GM12878 (cell line): ENCODE measurements around the gene FLT1. TPM values are rescaled to one million over a fixed set of nuclear protein-coding genes. Genes with fewer than 3 reads are reported as not detected.

Source experiments
- ATAC-seq: fragments of 200-7000 bp; cut with Tn5 transposase; 3 replicates; pipeline ENCODE4 v1.9.1; 2020; ENCODE audit warnings: mild to moderate bottlenecking, moderate library complexity
- BruUV-seq: library from RNA; stranded (reverse); fragments of 400-500 nt; replicated peaks from 2 replicates; lab custom pipeline; 2021; lab: Mats Ljungman, UMichigan
- CTCF ChIA-PET: fragments of 300-600 bp; sonication (Branson Sonifier 250); formaldehyde crosslinking; extraction: SDS; loops from one replicate; lab custom pipeline; 2021; ENCODE audit warnings: inconsistent platforms; lab: Yijun Ruan, JAX
- POLR2A ChIA-PET: fragments of 350-600 bp; formaldehyde crosslinking; extraction: SDS; loops from one replicate; lab custom pipeline; 2021; ENCODE audit warnings: inconsistent platforms; lab: Charles Lee
- RAD21 ChIA-PET: fragments of 300-600 bp; sonication (Branson Sonifier 250); formaldehyde crosslinking; loops from one replicate; lab custom pipeline; 2023; ENCODE audit warnings: antibody characterized with exemption; ENCODE audit not compliant: unreplicated experiment; lab: Charles Lee
- SMC1A ChIA-PET: fragments of 300-600 bp; sonication (Branson Sonifier 250); formaldehyde crosslinking; loops from one replicate; lab custom pipeline; 2023; ENCODE audit not compliant: unreplicated experiment, uncharacterized antibody; lab: Charles Lee
- DNase-seq: peaks from one replicate; pipeline ENCODE4 v3.0.0-alpha.2; 2011; ENCODE audit warnings: low read depth, low spot score
- FAIRE-seq: peaks from 3 replicates; lab custom pipeline; 2011; peaks lifted over from hg19 to GRCh38; lab: Jason Lieb, UNC
- H2AFZ ChIP-seq: 2 replicates; pipeline ENCODE4 v1.6.0; 2011; ENCODE audit warnings: low read depth, low read length, control low read depth; ENCODE audit not compliant: control insufficient read depth
- H3K27ac ChIP-seq: 2 replicates; pipeline ENCODE4 v1.5.1; 2011; ENCODE audit warnings: control low read depth; ENCODE audit not compliant: control insufficient read depth, insufficient read depth
- H3K27me3 ChIP-seq, 2 experiments: replicated peaks in 1 of 2; 2 replicates each; pipeline versions ENCODE4 v1.6.0 to v1.6.1; 2011; ENCODE audit warnings: low read length in 1 of 2; ENCODE audit not compliant: control insufficient read depth in 2 of 2, insufficient read depth in 2 of 2
- H3K36me3 ChIP-seq, 2 experiments: 2 replicates each; pipeline ENCODE4 v1.5.1; 2011; ENCODE audit warnings: low read length in 1 of 2; ENCODE audit not compliant: control insufficient read depth in 2 of 2, insufficient read depth in 2 of 2
- H3K4me1 ChIP-seq: 2 replicates; pipeline ENCODE4 v1.6.1; 2011; ENCODE audit warnings: mild to moderate bottlenecking, low read length, moderate library complexity, mixed read lengths; ENCODE audit not compliant: control insufficient read depth, insufficient read depth
- H3K4me2 ChIP-seq: 2 replicates; pipeline ENCODE4 v1.6.0; 2011; ENCODE audit warnings: control low read depth; ENCODE audit not compliant: control insufficient read depth, insufficient read depth
- H3K4me3 ChIP-seq: fragments of 200-600 bp; sonication (generic); 2 replicates; pipeline ENCODE4 v1.5.1; 2016
- H3K79me2 ChIP-seq: 2 replicates; pipeline ENCODE4 v1.6.0; 2011; ENCODE audit warnings: low read length; ENCODE audit not compliant: control insufficient read depth, insufficient read depth
- H3K9ac ChIP-seq: 2 replicates; pipeline ENCODE4 v1.8.0; 2011; ENCODE audit warnings: low read length, control low read depth, mixed read lengths; ENCODE audit not compliant: control insufficient read depth, insufficient read depth
- H3K9me3 ChIP-seq: replicated peaks from 3 replicates; pipeline ENCODE4 v1.5.1; 2011; ENCODE audit warnings: mild to moderate bottlenecking, low read length; ENCODE audit not compliant: control insufficient read depth, insufficient read depth
- H4K20me1 ChIP-seq: 2 replicates; pipeline ENCODE4 v1.6.0; 2011; ENCODE audit not compliant: control insufficient read depth, insufficient read depth
- ATF7 ChIP-seq: fragments of 450-650 bp; IDR thresholded peaks from 2 replicates; pipeline ENCODE4 v1.6.1; 2016; ENCODE audit warnings: low read depth, mild to moderate bottlenecking
- BRCA1 ChIP-seq: IDR thresholded peaks from 2 replicates; pipeline ENCODE4 v1.6.1; 2011; ENCODE audit warnings: low read depth, low read length, improper control_type of control experiment
- ESRRA ChIP-seq: IDR thresholded peaks from 2 replicates; pipeline ENCODE4 v1.6.1; 2012; ENCODE audit warnings: mild to moderate bottlenecking, low read length, improper control_type of control experiment
- NR2C1 ChIP-seq: fragments of 450-650 bp; IDR thresholded peaks from 2 replicates; pipeline ENCODE4 v1.6.1; 2017; ENCODE audit warnings: antibody characterized with exemption, mild to moderate bottlenecking, moderate library complexity
- ZBED1 ChIP-seq: IDR thresholded peaks from 2 replicates; pipeline ENCODE4 v1.6.1; 2016; ENCODE audit warnings: borderline replicate concordance
- WGBS: methylation state at CpG from one replicate; pipeline ENCODE4 v1.1.6; 2016; ENCODE audit warnings: low lambda C conversion rate; ENCODE audit not compliant: insufficient replicate concordance, insufficient coverage; ENCODE audit errors: missing lambda C conversion rate; 5-methylcytosine and 5-hydroxymethylcytosine counted together
- in situ Hi-C: fragments of 300-500 bp; cut with MboI; formaldehyde crosslinking; loops from 9 replicates; pipeline ENCODE4 v1.14.3; 2018; ENCODE audit warnings: mixed read lengths
- intact Hi-C: fragments of 100-400 bp; cut with micrococcal nuclease; formaldehyde crosslinking; loops from one replicate; pipeline ENCODE4 v1.14.2; 2022; ENCODE audit not compliant: unreplicated experiment
- polyA plus RNA-seq, 11 experiments: library from polyadenylated mRNA; depleted of rRNA in 4 of 11; unstranded in 6 of 11; stranded (reverse) in 5 of 11; fragments of >200 nt; fragmentation: Nextera tagmentation in 4 of 11; fragmentation: Illumina TruSeq in 1 of 11; extraction: Ambion mirVana in 4 of 11; extraction: Trizol in 1 of 11; gene quantifications; 1 replicate in 1 of 11; 2 replicates in 10 of 11; pipeline versions ENCODE4 v1.2.1 to v1.2.3, GENCODE V29; 2011 to 2016; ENCODE audit warnings: inconsistent platforms in 2 of 11, missing spikeins in 2 of 11, low read depth in 1 of 11
- total RNA-seq, 4 experiments: library from RNA; depleted of rRNA in 3 of 4; stranded (reverse); fragments of >200 nt in 3 of 4; fragmentation: Illumina TruSeq in 1 of 4; extraction: Trizol in 1 of 4; gene quantifications; 2 replicates each; pipeline versions ENCODE4 v1.2.1 to v1.2.3, GENCODE V29; 2013 to 2021
- TF ChIP-seq, protein P1 (sequence below): IDR thresholded peaks from 2 replicates; pipeline ENCODE4 v1.6.1; 2011; ENCODE audit warnings: low read depth, low read length, improper control_type of control experiment, borderline replicate concordance
- TF ChIP-seq, protein P2 (sequence below): fragments of 450-650 bp; IDR thresholded peaks from 2 replicates; pipeline ENCODE4 v1.6.1; 2017; ENCODE audit warnings: antibody characterized with exemption, mild to moderate bottlenecking, moderate library complexity

Gene FLT1
- total and polyA plus RNA-seq, 10 of the 15 experiments (the other 5 are each of a cell fraction or from before 2014, with no cell fraction given): 0.55 to 5.6 (median 0.84) TPM

DNA sequence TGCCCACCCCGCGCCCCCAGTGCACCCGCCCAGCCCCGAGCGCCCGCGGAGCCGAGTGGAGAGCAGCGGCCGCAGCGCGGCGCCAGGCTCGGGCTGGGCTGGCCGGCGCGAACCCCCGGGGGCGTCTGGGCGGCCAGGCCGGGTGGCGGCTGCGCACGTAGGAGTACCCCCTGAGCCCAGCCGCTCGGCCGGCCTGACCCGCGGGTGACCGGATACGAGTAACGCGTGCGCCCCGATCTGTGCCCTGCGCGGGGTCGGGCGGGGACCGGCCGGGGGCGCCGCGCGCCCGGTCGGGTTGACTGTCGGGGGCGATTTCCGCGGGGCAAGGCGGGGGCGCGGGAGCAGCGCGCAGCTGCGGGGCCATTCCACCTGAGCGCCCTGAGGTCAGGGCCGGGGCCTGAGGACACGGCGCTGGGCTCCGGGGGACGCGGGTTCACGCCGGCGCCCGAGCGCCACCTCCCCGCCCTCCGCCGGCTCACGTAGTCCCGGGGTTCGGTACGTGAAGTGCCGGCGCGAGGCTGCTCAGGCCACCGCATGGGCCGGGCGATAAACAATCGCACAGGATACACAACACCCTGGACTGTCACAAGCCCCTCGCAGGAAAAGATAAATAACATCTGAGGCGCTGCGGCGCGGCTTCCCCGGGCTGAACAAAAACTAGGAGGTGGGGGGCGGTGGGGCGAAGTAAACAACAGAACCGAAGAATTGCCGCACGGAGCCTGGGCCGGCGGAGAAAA, 37.6 kb upstream of the FLT1 start (continued):
- TF ChIP-seq, protein P1, sequence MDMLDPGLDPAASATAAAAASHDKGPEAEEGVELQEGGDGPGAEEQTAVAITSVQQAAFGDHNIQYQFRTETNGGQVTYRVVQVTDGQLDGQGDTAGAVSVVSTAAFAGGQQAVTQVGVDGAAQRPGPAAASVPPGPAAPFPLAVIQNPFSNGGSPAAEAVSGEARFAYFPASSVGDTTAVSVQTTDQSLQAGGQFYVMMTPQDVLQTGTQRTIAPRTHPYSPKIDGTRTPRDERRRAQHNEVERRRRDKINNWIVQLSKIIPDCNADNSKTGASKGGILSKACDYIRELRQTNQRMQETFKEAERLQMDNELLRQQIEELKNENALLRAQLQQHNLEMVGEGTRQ: no peak
- TF ChIP-seq, protein P2, sequence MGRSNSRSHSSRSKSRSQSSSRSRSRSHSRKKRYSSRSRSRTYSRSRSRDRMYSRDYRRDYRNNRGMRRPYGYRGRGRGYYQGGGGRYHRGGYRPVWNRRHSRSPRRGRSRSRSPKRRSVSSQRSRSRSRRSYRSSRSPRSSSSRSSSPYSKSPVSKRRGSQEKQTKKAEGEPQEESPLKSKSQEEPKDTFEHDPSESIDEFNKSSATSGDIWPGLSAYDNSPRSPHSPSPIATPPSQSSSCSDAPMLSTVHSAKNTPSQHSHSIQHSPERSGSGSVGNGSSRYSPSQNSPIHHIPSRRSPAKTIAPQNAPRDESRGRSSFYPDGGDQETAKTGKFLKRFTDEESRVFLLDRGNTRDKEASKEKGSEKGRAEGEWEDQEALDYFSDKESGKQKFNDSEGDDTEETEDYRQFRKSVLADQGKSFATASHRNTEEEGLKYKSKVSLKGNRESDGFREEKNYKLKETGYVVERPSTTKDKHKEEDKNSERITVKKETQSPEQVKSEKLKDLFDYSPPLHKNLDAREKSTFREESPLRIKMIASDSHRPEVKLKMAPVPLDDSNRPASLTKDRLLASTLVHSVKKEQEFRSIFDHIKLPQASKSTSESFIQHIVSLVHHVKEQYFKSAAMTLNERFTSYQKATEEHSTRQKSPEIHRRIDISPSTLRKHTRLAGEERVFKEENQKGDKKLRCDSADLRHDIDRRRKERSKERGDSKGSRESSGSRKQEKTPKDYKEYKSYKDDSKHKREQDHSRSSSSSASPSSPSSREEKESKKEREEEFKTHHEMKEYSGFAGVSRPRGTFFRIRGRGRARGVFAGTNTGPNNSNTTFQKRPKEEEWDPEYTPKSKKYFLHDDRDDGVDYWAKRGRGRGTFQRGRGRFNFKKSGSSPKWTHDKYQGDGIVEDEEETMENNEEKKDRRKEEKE: no peak

DNA sequence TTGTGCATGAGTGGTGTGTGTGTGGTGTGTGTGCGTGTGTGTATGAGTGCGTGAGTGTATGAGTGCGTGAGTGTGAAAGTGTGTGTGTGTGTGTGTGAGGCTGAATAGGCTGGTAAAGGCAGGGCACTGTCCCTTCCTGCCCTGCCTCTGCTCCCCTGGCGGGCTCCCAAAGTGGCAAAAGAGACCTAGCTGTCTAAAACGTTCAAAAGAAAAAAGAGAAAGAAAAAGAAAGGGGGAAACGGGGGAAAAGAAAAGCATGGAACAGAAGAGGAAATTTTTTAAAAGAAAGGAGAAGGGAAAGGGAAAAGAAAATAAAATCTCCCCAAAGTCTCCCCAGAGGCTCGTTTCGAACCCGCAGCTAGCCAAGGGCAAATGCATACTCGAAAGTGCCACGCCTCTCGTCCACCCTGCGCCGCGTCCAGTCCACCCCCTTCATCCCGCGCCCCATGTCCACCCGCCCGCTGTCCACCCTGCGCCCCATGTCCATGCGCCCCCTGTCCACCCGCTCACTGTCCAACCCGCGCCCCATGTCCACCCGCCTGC, 37.0 kb upstream of the FLT1 start:
- ChIA-PET SMC1A (interaction anchor here (0.7 kb wide), 1 partner anchor 74 kb away, joined by 3 read pairs; no protein-coding TSS in a partner anchor), POLR2A (no interaction called here), CTCF (no interaction called here), RAD21 (no interaction called here)
- no peak overlapping the region for H3K9ac ChIP-seq
- in situ Hi-C loops: no loop called here
- intact Hi-C loops: no loop called here
- FAIRE-seq (no peak), DNase-seq (no peak), ATAC-seq (peak; percentile 9; the same call in 2 of the 3 replicates)
- peaks cover 11% of the 10 kb centered on the region for H3K4me1 ChIP-seq
- H4K20me1 ChIP-seq: no peaks in the 10 kb centered on the region
- 4% methylated on average over 17 of the region's 25 CpGs for WGBS
- H3K27ac ChIP-seq: no peak overlapping the region
- peaks cover 11% of the 10 kb centered on the region; the same call in 2 of the 3 replicates for H3K9me3 ChIP-seq
- BruUV-seq: no TSS peak
- H3K4me2 ChIP-seq: peak overlapping the region; percentile 79
- H3K36me3 ChIP-seq: no peaks in the 10 kb centered on the region
- no peak overlapping the region for H2AFZ ChIP-seq
- H3K4me3 ChIP-seq: peak overlapping the region; percentile 42; the same call in 1 of the 2 replicates
- H3K27me3 ChIP-seq: peaks cover 10 to 18% of the 10 kb centered on the region in 2 experiments
- no peaks in the 10 kb centered on the region for H3K79me2 ChIP-seq
- TF ChIP-seq ZBED1 (no peak), ESRRA (no peak), BRCA1 (no peak), NR2C1 (no peak), ATF7 (0 out of 2 replicates have a peak, but pooled peaks have one; percentile 3)
